Measurements from ENCODE around the gene PLEKHH3.
"Not testable (repeated sequence)": the region's sequence is repeated elsewhere in the genome, so short reads cannot be mapped to it uniquely, and the experiment has no call there.

The PLEKHH3 gene

GRCh38 chr17:42627032-42627764, 49.6 kb downstream of the PLEKHH3 start:
- not testable (repeated sequence) for DNase-seq

GRCh38 chr17:42623732-42624596, 52.8 kb downstream of the PLEKHH3 start:
- no peak for DNase-seq

GRCh38 chr17:42623271-42623670, 53.5 kb downstream of the PLEKHH3 start:
- no peak for DNase-seq

GRCh38 chr17:42621987-42622386, 54.8 kb downstream of the PLEKHH3 start:
- DNase-seq = not testable (repeated sequence)

GRCh38 chr17:42618442-42619150, 58.2 kb downstream of the PLEKHH3 start:
- no peak for DNase-seq

GRCh38 chr17:42617956-42618431, 58.8 kb downstream of the PLEKHH3 start:
- no peak for DNase-seq

Data from NCI-H1694 (cell line).